ENCODE data around the gene D2HGDH. TPM values are rescaled to one million over a fixed set of nuclear protein-coding genes. Genes with fewer than 3 reads are reported as not detected.

The D2HGDH gene
- total RNA-seq, 3 donors from 2014 or later: 52.2 to 88.6 (median 63.0) TPM

DNA sequence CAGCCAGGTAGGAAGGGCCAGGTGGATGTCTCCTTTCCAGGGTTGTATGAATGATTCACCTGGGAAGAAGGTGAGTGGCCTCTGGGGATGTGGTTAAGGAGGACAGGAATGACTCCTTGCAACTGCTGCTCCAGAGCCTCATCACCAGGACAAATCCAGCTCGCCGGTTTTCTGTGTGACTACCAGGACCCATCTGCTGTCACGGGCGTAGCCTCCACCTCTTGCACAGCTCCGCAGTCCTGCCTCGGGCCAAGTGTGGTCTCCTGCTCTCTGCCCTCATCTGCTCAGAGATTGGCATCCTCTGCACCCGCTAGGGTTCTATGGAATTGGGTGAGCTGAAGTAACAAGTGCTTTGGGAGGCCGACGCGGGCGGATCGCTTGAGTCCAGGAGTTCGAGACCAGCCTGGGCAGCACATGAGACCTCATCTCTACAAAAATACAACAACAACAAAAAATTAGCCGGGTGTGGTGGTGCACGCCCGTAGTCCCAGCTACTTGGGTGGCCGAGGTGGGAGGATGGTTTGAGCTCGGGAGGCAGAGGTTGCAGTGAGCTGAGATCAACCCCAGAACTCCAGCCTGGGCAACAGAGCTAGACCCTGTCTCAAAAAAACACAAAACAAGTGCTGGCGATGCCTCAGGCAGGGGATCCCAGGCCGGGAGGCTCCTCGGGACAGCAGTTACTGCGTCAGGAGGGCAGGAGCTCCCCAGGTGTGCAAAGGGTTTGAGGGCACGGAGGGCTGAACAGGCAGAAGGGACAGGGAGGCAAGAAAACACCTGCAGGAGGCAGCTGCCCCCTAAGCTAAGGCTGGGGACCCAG is 831 bp upstream of the D2HGDH start:
- intact Hi-C loops (cut with DNase I, micrococcal nuclease): no loop called here
- TF ChIP-seq, protein P1, sequence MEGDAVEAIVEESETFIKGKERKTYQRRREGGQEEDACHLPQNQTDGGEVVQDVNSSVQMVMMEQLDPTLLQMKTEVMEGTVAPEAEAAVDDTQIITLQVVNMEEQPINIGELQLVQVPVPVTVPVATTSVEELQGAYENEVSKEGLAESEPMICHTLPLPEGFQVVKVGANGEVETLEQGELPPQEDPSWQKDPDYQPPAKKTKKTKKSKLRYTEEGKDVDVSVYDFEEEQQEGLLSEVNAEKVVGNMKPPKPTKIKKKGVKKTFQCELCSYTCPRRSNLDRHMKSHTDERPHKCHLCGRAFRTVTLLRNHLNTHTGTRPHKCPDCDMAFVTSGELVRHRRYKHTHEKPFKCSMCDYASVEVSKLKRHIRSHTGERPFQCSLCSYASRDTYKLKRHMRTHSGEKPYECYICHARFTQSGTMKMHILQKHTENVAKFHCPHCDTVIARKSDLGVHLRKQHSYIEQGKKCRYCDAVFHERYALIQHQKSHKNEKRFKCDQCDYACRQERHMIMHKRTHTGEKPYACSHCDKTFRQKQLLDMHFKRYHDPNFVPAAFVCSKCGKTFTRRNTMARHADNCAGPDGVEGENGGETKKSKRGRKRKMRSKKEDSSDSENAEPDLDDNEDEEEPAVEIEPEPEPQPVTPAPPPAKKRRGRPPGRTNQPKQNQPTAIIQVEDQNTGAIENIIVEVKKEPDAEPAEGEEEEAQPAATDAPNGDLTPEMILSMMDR (IDR thresholded peaks at IDR 0.05): no peak
- DNase-seq: peak in 2 of 3 donors; percentile 21 to 59
- H3K9me3 ChIP-seq: no peaks in the 10 kb centered on the region
- H3K36me3 ChIP-seq (ENCODE audit: low read depth): no peaks in the 10 kb centered on the region
- H3K4me3 ChIP-seq: no peak overlapping the region
- peaks cover 16% of the 10 kb centered on the region for H3K4me1 ChIP-seq (ENCODE audit: low read depth)
- ATAC-seq: no peak

DNA sequence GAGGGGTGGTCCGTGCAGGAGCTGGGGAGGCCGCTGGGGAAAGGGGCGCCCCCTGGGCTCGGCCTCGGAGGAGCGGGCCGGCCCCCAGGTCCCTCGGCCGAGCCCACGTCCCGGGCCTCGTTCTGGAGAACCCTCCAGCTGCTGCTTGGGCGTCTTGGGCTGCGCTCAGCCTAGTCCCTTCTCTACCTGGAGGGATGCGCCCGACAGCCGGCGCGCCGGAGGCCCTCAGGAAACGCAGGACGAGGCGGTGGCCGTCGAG is 293 bp upstream of the D2HGDH start:
- DNase-seq (no peak), ATAC-seq (no peak)
- H3K4me3 ChIP-seq: no peak overlapping the region

DNA sequence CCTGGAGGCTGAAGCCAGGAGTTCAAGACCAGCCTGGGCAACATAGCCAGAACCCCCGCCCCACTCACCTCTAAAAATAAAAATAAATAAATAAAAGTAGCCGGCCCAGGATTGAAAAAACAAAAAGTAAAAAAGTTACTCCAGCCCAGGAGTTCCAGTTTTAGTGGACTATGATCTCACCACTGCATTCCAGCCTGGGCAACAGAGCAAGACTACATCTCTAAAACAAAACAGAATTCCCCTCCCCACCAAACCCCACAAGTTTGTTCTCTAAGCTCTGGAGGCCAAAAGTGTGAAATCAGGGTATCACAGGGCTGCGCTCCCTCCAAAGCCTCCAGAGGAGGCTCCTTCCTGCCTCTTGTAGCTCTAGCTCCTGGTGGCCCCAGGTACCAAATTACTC is 1.7 kb downstream of the D2HGDH start:
- intact Hi-C loops (cut with DNase I, micrococcal nuclease): no loop called here
- no peak for ATAC-seq
- Histone ChIP-seq H3K4me3 (no peak overlapping the region), H3K9me3 (no peaks in the 10 kb centered on the region), H3K36me3 (ENCODE audit: low read depth) (no peaks in the 10 kb centered on the region), H3K4me1 (ENCODE audit: low read depth) (peaks cover 16% of the 10 kb centered on the region)
- no peak for DNase-seq
- TF ChIP-seq, protein P1 (IDR thresholded peaks at IDR 0.05): no peak

More for the DNA sequence above, 293 bp upstream of the D2HGDH start:
- intact Hi-C loops (cut with DNase I, micrococcal nuclease): no loop called here
- Histone ChIP-seq H3K9me3 (no peaks in the 10 kb centered on the region), H3K4me1 (ENCODE audit: low read depth) (peaks cover 16% of the 10 kb centered on the region), H3K36me3 (ENCODE audit: low read depth) (no peaks in the 10 kb centered on the region)
- TF ChIP-seq, protein P1 (IDR thresholded peaks at IDR 0.05): no peak

DNA sequence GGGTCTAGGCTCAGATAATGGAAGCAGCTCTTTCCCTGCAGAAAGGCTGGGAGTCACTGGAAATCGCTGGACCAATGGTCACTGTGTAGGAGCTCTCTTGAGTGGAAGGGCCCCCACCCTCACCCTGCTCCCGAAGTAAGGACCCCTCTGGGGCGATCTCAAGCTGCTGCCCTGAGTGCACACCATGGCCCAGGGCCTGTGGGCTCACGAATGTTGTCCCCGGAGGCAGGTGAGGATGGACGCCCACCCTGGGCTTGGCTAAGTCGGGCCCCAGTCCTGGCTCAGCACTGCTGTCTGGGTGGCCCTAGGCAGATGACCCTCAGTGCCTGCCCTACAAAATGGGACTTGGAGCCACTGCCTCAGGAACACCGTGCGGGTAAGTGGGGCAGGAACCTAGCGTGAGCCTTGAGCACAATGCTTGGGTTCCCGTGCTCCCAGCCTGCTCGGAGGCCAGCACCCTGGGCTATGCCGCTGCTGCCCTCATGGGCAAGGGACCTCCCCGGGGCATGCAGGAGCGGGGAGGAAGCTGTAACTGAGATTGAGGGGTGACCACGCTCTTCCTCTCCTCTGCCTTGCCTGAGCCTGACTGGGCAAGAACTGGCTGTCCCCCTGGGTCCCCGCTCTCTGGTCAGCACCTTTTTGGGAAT is 3.7 kb downstream of the D2HGDH start:
- intact Hi-C loops (cut with DNase I, micrococcal nuclease): no loop called here
- no peaks in the 10 kb centered on the region for H3K9me3 ChIP-seq

DNA sequence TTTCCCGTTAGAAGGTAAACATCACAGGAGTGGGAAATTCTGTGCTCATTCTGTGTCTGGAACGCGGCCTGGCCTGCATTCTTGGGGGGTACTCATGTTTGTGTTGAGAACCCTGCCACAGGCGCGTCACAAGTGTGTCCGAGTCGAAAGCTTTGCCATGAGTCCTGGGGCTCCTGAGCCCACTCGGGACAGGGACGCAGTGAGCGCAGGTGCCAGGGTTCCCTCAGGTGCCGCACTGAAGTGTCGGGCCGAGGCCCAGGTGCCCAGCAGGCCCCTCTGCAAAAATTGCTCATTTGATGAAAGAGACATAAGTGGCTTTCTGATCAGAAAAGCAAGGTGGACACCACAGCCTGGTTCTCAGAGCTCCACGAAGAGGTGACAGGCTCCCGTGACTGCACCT is 4.7 kb downstream of the D2HGDH start:
- Histone ChIP-seq H3K4me3 (no peak overlapping the region), H3K36me3 (ENCODE audit: low read depth) (no peaks in the 10 kb centered on the region), H3K9me3 (no peaks in the 10 kb centered on the region), H3K4me1 (ENCODE audit: low read depth) (peaks cover 10% of the 10 kb centered on the region)
- TF ChIP-seq, protein P1 (IDR thresholded peaks at IDR 0.05): no peak
- ATAC-seq (no peak), DNase-seq (peak in 1 of 3 donors; percentile 43)
- intact Hi-C loops (cut with DNase I, micrococcal nuclease): no loop called here

More for the DNA sequence above, 3.7 kb downstream of the D2HGDH start:
- H3K36me3 ChIP-seq (ENCODE audit: low read depth): no peaks in the 10 kb centered on the region
- TF ChIP-seq, protein P1 (IDR thresholded peaks at IDR 0.05): no peak
- DNase-seq (peak in 1 of 3 donors; percentile 54), ATAC-seq (no peak)
- no peak overlapping the region for H3K4me3 ChIP-seq
- H3K4me1 ChIP-seq (ENCODE audit: low read depth): peaks cover 16% of the 10 kb centered on the region
